GM12891 (cell line): ENCODE data around the gene SIVA1.

ENCODE experiments used
- POLR2A ChIP-seq: IDR thresholded peaks from 2 replicates; pipeline ENCODE4 v1.6.1; 2011; ENCODE audit warnings: low read depth, low read length, control low read depth
- POLR2AphosphoS5 ChIP-seq: IDR thresholded peaks from 2 replicates; pipeline ENCODE4 v1.6.1; 2011; ENCODE audit warnings: low read depth, low read length, control low read depth
- POU2F2 ChIP-seq: IDR thresholded peaks from 2 replicates; pipeline ENCODE4 v1.6.1; 2011; ENCODE audit warnings: low read depth, mild to moderate bottlenecking, control low read depth, low read length, moderate library complexity
- SPI1 ChIP-seq: IDR thresholded peaks from 2 replicates; pipeline ENCODE4 v1.6.1; 2011; ENCODE audit warnings: low read depth, low read length, control low read depth
- TAF1 ChIP-seq: IDR thresholded peaks from 2 replicates; pipeline ENCODE4 v1.6.1; 2011; ENCODE audit warnings: low read depth, low read length, control low read depth

DNA sequence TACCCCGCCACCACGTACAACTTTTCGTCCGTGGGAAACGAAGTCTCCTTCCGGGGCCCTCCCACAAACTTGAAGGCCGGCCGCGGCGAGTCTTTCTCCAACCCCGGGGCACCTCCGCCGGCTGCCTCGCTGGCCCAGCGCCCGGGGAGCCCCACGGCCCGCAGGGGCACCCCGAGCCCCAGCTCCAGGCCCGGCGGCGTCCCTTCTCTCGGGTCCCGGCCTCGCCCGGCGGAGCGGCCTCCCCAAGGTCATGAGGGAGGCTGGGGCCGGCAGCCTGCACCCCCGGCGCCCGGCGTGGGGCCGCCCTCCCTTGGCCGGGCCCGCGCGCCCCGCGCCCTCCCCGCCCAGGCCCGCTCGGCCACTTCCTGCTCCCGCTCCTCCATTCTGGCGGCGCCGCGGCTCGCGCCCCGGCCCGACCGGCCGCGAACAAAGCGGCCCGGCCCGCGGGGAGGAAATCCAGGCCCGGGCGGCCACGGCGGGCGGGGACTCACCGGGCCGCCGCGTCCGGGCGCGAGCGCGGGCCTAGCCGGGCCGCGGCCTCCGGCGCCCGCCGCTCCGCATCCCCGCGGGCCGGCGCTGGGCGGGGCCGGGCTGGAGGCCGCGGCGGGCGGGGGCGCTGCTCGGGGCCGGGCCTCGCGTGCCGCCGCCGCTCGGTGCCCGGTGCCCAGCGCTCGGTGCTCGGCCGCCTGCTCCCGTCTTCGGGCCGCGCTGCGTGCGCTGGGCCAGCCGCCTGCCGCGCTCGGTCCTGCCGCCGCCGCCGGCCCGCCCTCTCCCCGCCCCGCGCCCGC lies 42.2 kb downstream of the SIVA1 start, which contains the start of gene AKT1:
- no peak for TF ChIP-seq POLR2A
- no peak for TF ChIP-seq POLR2AphosphoS5
- TF ChIP-seq SPI1, result no peak
- TF ChIP-seq TAF1, result no peak
- TF ChIP-seq POU2F2, result no peak
